Measurements from ENCODE around the gene BRME1. TPM values are rescaled to one million over a fixed set of nuclear protein-coding genes. Genes with fewer than 3 reads are reported as not detected.

The BRME1 gene
- polyA plus RNA-seq (2012; ENCODE audit: low read depth, missing spikeins): 0.56 TPM

GRCh38 chr19:13905634-13906520 is at the start of gene BRME1, which contains the start of gene CC2D1A:
Gene BRME1, minus strand, starts transcription at chr19:13906117. Its CDS starts 1,225 bp downstream, at chr19:13904892.
Gene CC2D1A, plus strand, starts transcription at chr19:13906201. Its CDS starts 241 bp downstream, at chr19:13906442.
- TF ChIP-seq TAF1 (IDR thresholded peaks at IDR 0.05; ENCODE audit: low read depth, low read length): no peak
- peak; percentile 51; the same call in 1 of the 2 replicates for TF ChIP-seq POLR2A (IDR thresholded peaks at IDR 0.05; ENCODE audit: low read depth, low read length)
- TF ChIP-seq POLR2AphosphoS5 (IDR thresholded peaks at IDR 0.05; ENCODE audit: low read depth, low read length): no peak
- peak; percentile 25; the same call in 1 of the 2 replicates for TF ChIP-seq SPI1 (IDR thresholded peaks at IDR 0.05; ENCODE audit: low read depth, low read length)
- TF ChIP-seq PAX5 (IDR thresholded peaks at IDR 0.05; ENCODE audit: insufficient read depth, low read length, severe bottlenecking): peak; percentile 28
- TF ChIP-seq POU2F2 (IDR thresholded peaks at IDR 0.05; ENCODE audit: low read depth, low read length): no peak
- DNase-seq (ENCODE audit: insufficient read length, low spot score) (peak; percentile 100), FAIRE-seq (peak; percentile 99)

GRCh38 chr19:13954185-13954584 is 48.3 kb upstream of the BRME1 start:
- no peak for TF ChIP-seq POLR2A (IDR thresholded peaks at IDR 0.05; ENCODE audit: low read depth, low read length)
- no peak for TF ChIP-seq POLR2AphosphoS5 (IDR thresholded peaks at IDR 0.05; ENCODE audit: low read depth, low read length)
- TF ChIP-seq TAF1 (IDR thresholded peaks at IDR 0.05; ENCODE audit: low read depth, low read length): no peak
- TF ChIP-seq PAX5 (IDR thresholded peaks at IDR 0.05; ENCODE audit: insufficient read depth, low read length, severe bottlenecking): no peak
- no peak for TF ChIP-seq POU2F2 (IDR thresholded peaks at IDR 0.05; ENCODE audit: low read depth, low read length)
- TF ChIP-seq SPI1 (IDR thresholded peaks at IDR 0.05; ENCODE audit: low read depth, low read length): no peak
- no peak for DNase-seq (ENCODE audit: insufficient read length, low spot score)
- no peak for FAIRE-seq

GRCh38 chr19:13952931-13953531 is 47.1 kb upstream of the BRME1 start:
- FAIRE-seq (no peak), DNase-seq (ENCODE audit: insufficient read length, low spot score) (no peak)
- no peak for TF ChIP-seq POLR2AphosphoS5 (IDR thresholded peaks at IDR 0.05; ENCODE audit: low read depth, low read length)
- TF ChIP-seq POLR2A (IDR thresholded peaks at IDR 0.05; ENCODE audit: low read depth, low read length): no peak
- TF ChIP-seq SPI1 (IDR thresholded peaks at IDR 0.05; ENCODE audit: low read depth, low read length): no peak
- TF ChIP-seq TAF1 (IDR thresholded peaks at IDR 0.05; ENCODE audit: low read depth, low read length): no peak
- no peak for TF ChIP-seq POU2F2 (IDR thresholded peaks at IDR 0.05; ENCODE audit: low read depth, low read length)
- no peak for TF ChIP-seq PAX5 (IDR thresholded peaks at IDR 0.05; ENCODE audit: insufficient read depth, low read length, severe bottlenecking)

GRCh38 chr19:13952154-13952930 is 46.4 kb upstream of the BRME1 start, which contains the start of gene DCAF15:
Gene DCAF15, plus strand, starts transcription at chr19:13952509. Its CDS starts 4 bp downstream, at chr19:13952513.
- DNase-seq (ENCODE audit: insufficient read length, low spot score): peak; percentile 100
- TF ChIP-seq POLR2A (IDR thresholded peaks at IDR 0.05; ENCODE audit: low read depth, low read length) (peak; percentile 59; the same call in 1 of the 2 replicates), SPI1 (IDR thresholded peaks at IDR 0.05; ENCODE audit: low read depth, low read length) (0 out of 2 replicates have a peak, but pooled peaks have one; percentile 4), PAX5 (IDR thresholded peaks at IDR 0.05; ENCODE audit: insufficient read depth, low read length, severe bottlenecking) (no peak), POU2F2 (IDR thresholded peaks at IDR 0.05; ENCODE audit: low read depth, low read length) (no peak), POLR2AphosphoS5 (IDR thresholded peaks at IDR 0.05; ENCODE audit: low read depth, low read length) (no peak), TAF1 (IDR thresholded peaks at IDR 0.05; ENCODE audit: low read depth, low read length) (peak; percentile 91)
- FAIRE-seq: peak; percentile 99

- DNase-seq (ENCODE audit: insufficient read length, low spot score) (no peak), FAIRE-seq (no peak)
- TF ChIP-seq PAX5 (IDR thresholded peaks at IDR 0.05; ENCODE audit: insufficient read depth, low read length, severe bottlenecking) (no peak), TAF1 (IDR thresholded peaks at IDR 0.05; ENCODE audit: low read depth, low read length) (no peak), SPI1 (IDR thresholded peaks at IDR 0.05; ENCODE audit: low read depth, low read length) (no peak), POLR2A (IDR thresholded peaks at IDR 0.05; ENCODE audit: low read depth, low read length) (no peak), POU2F2 (IDR thresholded peaks at IDR 0.05; ENCODE audit: low read depth, low read length) (no peak), POLR2AphosphoS5 (IDR thresholded peaks at IDR 0.05; ENCODE audit: low read depth, low read length) (no peak)
Measured at GRCh38 chr19:13951799-13952153, 45.9 kb upstream of the BRME1 start.

GRCh38 chr19:13951043-13951442 is 45.1 kb upstream of the BRME1 start:
- DNase-seq (ENCODE audit: insufficient read length, low spot score): no peak
- FAIRE-seq: no peak
- TF ChIP-seq POU2F2 (IDR thresholded peaks at IDR 0.05; ENCODE audit: low read depth, low read length) (no peak), SPI1 (IDR thresholded peaks at IDR 0.05; ENCODE audit: low read depth, low read length) (no peak), PAX5 (IDR thresholded peaks at IDR 0.05; ENCODE audit: insufficient read depth, low read length, severe bottlenecking) (no peak), TAF1 (IDR thresholded peaks at IDR 0.05; ENCODE audit: low read depth, low read length) (no peak), POLR2AphosphoS5 (IDR thresholded peaks at IDR 0.05; ENCODE audit: low read depth, low read length) (no peak), POLR2A (IDR thresholded peaks at IDR 0.05; ENCODE audit: low read depth, low read length) (no peak)

GRCh38 chr19:13946414-13946813 is 40.5 kb upstream of the BRME1 start:
- no peak for DNase-seq (ENCODE audit: insufficient read length, low spot score)
- no peak for FAIRE-seq
- no peak for TF ChIP-seq SPI1 (IDR thresholded peaks at IDR 0.05; ENCODE audit: low read depth, low read length)
- TF ChIP-seq PAX5 (IDR thresholded peaks at IDR 0.05; ENCODE audit: insufficient read depth, low read length, severe bottlenecking): no peak
- no peak for TF ChIP-seq POLR2A (IDR thresholded peaks at IDR 0.05; ENCODE audit: low read depth, low read length)
- no peak for TF ChIP-seq POLR2AphosphoS5 (IDR thresholded peaks at IDR 0.05; ENCODE audit: low read depth, low read length)
- no peak for TF ChIP-seq POU2F2 (IDR thresholded peaks at IDR 0.05; ENCODE audit: low read depth, low read length)
- TF ChIP-seq TAF1 (IDR thresholded peaks at IDR 0.05; ENCODE audit: low read depth, low read length): no peak

- no peak for FAIRE-seq
- TF ChIP-seq POLR2A (IDR thresholded peaks at IDR 0.05; ENCODE audit: low read depth, low read length) (no peak), PAX5 (IDR thresholded peaks at IDR 0.05; ENCODE audit: insufficient read depth, low read length, severe bottlenecking) (no peak), POU2F2 (IDR thresholded peaks at IDR 0.05; ENCODE audit: low read depth, low read length) (no peak)
- no peak for DNase-seq (ENCODE audit: insufficient read length, low spot score)
Measured at GRCh38 chr19:13942023-13942684, 36.2 kb upstream of the BRME1 start.
